Measurements from ENCODE around the gene TTLL4. TPM values are rescaled to one million over a fixed set of nuclear protein-coding genes. Genes with fewer than 3 reads are reported as not detected.

The TTLL4 gene
- total and polyA plus RNA-seq, 2 experiments from 2014 or later: 53.5 to 77.8 TPM

DNA sequence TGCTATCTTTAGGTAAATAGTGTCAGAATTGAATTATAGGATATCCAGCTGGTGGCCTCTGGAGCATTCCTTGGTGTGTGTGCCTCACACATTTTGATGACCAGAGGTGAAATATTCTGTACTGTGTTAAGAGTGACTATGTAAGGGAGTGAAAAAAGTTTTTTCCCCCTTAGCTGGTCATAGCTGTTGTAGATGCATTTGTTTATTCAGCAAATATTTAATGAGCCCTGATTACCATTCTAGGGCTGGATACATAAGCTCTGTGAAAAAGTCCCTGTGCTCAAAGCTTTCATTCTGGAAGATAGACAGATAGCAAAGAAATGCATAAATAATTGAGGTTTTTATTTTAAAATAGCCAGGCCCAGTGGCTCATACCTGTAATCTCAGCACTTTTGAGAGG lies 10.9 kb downstream of the TTLL4 start (continued):
- TF ChIP-seq, protein P1, sequence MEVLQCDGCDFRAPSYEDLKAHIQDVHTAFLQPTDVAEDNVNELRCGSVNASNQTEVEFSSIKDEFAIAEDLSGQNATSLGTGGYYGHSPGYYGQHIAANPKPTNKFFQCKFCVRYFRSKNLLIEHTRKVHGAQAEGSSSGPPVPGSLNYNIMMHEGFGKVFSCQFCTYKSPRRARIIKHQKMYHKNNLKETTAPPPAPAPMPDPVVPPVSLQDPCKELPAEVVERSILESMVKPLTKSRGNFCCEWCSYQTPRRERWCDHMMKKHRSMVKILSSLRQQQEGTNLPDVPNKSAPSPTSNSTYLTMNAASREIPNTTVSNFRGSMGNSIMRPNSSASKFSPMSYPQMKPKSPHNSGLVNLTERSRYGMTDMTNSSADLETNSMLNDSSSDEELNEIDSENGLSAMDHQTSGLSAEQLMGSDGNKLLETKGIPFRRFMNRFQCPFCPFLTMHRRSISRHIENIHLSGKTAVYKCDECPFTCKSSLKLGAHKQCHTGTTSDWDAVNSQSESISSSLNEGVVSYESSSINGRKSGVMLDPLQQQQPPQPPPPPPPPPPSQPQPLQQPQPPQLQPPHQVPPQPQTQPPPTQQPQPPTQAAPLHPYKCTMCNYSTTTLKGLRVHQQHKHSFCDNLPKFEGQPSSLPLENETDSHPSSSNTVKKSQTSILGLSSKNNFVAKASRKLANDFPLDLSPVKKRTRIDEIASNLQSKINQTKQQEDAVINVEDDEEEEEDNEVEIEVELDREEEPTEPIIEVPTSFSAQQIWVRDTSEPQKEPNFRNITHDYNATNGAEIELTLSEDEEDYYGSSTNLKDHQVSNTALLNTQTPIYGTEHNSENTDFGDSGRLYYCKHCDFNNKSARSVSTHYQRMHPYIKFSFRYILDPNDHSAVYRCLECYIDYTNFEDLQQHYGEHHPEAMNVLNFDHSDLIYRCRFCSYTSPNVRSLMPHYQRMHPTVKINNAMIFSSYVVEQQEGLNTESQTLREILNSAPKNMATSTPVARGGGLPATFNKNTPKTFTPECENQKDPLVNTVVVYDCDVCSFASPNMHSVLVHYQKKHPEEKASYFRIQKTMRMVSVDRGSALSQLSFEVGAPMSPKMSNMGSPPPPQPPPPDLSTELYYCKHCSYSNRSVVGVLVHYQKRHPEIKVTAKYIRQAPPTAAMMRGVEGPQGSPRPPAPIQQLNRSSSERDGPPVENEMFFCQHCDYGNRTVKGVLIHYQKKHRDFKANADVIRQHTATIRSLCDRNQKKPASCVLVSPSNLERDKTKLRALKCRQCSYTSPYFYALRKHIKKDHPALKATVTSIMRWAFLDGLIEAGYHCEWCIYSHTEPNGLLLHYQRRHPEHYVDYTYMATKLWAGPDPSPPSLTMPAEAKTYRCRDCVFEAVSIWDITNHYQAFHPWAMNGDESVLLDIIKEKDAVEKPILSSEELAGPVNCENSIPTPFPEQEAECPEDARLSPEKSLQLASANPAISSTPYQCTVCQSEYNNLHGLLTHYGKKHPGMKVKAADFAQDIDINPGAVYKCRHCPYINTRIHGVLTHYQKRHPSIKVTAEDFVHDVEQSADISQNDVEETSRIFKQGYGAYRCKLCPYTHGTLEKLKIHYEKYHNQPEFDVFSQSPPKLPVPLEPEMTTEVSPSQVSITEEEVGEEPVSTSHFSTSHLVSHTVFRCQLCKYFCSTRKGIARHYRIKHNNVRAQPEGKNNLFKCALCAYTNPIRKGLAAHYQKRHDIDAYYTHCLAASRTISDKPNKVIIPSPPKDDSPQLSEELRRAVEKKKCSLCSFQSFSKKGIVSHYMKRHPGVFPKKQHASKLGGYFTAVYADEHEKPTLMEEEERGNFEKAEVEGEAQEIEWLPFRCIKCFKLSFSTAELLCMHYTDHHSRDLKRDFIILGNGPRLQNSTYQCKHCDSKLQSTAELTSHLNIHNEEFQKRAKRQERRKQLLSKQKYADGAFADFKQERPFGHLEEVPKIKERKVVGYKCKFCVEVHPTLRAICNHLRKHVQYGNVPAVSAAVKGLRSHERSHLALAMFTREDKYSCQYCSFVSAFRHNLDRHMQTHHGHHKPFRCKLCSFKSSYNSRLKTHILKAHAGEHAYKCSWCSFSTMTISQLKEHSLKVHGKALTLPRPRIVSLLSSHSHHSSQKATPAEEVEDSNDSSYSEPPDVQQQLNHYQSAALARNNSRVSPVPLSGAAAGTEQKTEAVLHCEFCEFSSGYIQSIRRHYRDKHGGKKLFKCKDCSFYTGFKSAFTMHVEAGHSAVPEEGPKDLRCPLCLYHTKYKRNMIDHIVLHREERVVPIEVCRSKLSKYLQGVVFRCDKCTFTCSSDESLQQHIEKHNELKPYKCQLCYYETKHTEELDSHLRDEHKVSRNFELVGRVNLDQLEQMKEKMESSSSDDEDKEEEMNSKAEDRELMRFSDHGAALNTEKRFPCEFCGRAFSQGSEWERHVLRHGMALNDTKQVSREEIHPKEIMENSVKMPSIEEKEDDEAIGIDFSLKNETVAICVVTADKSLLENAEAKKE (CRISPR knock-in tag; IDR thresholded peaks at IDR 0.05): no peak
- TF ChIP-seq STAT1 (IDR thresholded peaks at IDR 0.05; ENCODE audit: unreplicated experiment) (no peak), POLR2AphosphoS5 (IDR thresholded peaks at IDR 0.05; ENCODE audit: low read depth) (no peak)
- TF ChIP-seq, protein P2, sequence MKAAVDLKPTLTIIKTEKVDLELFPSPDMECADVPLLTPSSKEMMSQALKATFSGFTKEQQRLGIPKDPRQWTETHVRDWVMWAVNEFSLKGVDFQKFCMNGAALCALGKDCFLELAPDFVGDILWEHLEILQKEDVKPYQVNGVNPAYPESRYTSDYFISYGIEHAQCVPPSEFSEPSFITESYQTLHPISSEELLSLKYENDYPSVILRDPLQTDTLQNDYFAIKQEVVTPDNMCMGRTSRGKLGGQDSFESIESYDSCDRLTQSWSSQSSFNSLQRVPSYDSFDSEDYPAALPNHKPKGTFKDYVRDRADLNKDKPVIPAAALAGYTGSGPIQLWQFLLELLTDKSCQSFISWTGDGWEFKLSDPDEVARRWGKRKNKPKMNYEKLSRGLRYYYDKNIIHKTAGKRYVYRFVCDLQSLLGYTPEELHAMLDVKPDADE (IDR thresholded peaks at IDR 0.05): no peak

- Histone ChIP-seq H3K36me3 (ENCODE audit: insufficient read depth) (peaks cover 5% of the 10 kb centered on the region), H3K4me1 (ENCODE audit: insufficient read depth) (peaks cover 44% of the 10 kb centered on the region), H2AFZ (no peak overlapping the region), H3F3A (replicated peaks; ENCODE audit: low read depth) (0 out of 2 replicates have a peak, but pooled peaks cover 5% of the 10 kb centered on the region), H3K4me3 (no peak overlapping the region), H3K9me2 (ENCODE audit: insufficient read depth) (no peaks in the 10 kb centered on the region), H3K79me2 (replicated peaks; ENCODE audit: insufficient read depth) (peaks cover 95% of the 10 kb centered on the region), H4K20me1 (replicated peaks; ENCODE audit: insufficient read depth) (peaks cover 21% of the 10 kb centered on the region; the same call in 1 of the 2 replicates), H3K27ac (ENCODE audit: low read depth) (no peak overlapping the region), H3K4me2 (no peak overlapping the region), H3K27me3 (ENCODE audit: insufficient read depth) (no peaks in the 10 kb centered on the region)
- peaks cover 36% of the 10 kb centered on the region for H3K36me3 Mint-ChIP-seq (ENCODE audit: low read depth)
- H3K4me3 Mint-ChIP-seq: no peak overlapping the region
- DNase-seq (ENCODE audit: low spot score) (no peak), ATAC-seq (no peak)
- TF ChIP-seq, protein P1 (CRISPR knock-in tag; IDR thresholded peaks at IDR 0.05): no peak
- no peak for TF ChIP-seq STAT1 (IDR thresholded peaks at IDR 0.05; ENCODE audit: unreplicated experiment)
- TF ChIP-seq POLR2AphosphoS5 (IDR thresholded peaks at IDR 0.05; ENCODE audit: low read depth): no peak
- no peak overlapping the region for H3K27ac Mint-ChIP-seq
- H3K27me3 Mint-ChIP-seq (ENCODE audit: insufficient read depth, low read depth, poor library complexity): no peaks in the 10 kb centered on the region
- peaks cover 30% of the 10 kb centered on the region for H3K4me1 Mint-ChIP-seq
- peaks cover 18% of the 10 kb centered on the region for H3K9me3 Mint-ChIP-seq
These were observed 11.3 kb downstream of the TTLL4 start for GRCh38 chr2:218721934-218722333.

Data from GM23338 (cell line).